NCI-H2081 (cell line): ENCODE measurements around the gene ARID5B.
A peak's percentile ranks its signal among the peaks of the same experiment; 100 is the strongest.

ENCODE experiments used
- DNase-seq, 2 experiments: peaks; one replicate each; lab custom pipeline; 2025; lab: John Stamatoyannopoulos, UW

The ARID5B gene

DNA sequence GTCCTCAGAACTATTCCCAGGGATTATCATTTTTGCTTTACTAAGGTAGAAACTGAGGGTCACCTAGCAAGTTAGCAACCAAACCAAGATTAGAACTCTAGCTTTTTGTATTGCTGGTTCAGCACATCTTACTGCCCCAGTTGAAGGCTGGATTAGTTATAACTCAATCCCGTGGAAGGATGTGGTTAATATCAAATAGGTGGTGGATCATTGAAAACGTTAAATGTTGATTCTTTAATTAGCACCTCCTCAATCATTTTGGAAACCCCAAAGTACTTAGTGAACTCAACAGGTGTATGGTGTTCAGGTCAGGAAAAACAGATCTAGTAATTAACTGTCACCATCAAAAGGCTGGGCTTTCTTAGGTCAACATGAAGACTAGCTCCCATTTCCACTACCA is 152.4 kb downstream of the ARID5B start:
- DNase-seq = peak in 1 of 2 experiments; percentile 9

DNA sequence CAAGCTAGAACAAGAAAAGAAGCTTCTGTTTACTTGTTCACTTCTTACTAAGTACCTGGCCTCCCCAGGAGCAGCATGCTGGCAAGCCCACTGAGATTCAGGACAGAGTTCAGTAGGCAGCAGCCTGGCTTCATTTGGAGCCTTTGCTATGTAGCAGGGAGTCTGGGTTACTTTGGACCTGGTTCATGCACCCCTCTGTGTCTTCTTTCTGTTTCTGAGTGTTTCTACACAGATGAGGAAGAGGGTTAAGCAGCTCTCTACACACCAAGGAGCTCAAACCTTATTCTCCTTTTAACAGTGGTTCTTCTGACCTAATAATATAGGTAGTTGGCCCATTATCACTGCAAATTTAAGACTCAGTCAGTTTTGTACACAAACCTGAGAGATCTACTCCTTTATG is 152.9 kb downstream of the ARID5B start:
- DNase-seq = no peak

DNA sequence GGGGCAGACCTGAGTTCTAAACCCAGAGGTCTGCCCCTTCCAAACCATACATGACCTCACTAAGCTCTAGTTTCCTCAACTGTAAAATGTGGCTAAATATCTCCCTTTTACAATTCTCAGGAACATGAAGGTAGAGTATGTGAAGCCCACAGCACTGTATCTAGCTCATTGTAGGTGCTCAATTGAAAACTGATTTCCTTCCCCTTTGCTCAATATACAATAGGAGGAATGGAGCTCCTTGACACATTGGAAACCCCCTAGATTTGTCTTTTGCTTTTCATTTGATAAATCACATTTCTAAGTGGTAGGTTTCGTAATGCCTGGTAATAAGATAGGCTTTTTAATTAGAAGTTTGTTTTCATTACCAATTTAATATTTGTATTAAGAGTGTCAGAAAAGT is 153.3 kb downstream of the ARID5B start:
- no peak for DNase-seq

DNA sequence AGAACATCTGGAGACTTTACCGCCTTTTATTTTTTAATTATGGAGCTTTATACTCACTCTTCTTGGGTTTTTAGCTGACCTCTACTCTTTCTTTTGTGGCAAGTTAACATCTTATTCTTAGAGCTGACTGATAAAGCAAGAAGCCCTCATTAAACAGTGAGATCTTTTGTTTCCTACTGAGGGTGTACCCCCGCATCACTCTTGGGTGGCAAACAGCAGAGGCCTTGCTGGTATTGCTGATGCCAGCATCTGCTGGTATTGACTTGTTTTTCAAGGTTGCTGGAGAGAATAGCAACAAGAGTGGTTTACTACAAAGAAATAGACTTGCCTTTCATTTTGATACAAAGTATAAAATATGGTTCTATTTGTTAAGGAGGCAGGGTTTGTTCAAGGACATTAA is 154.7 kb downstream of the ARID5B start:
- DNase-seq = no peak

DNA sequence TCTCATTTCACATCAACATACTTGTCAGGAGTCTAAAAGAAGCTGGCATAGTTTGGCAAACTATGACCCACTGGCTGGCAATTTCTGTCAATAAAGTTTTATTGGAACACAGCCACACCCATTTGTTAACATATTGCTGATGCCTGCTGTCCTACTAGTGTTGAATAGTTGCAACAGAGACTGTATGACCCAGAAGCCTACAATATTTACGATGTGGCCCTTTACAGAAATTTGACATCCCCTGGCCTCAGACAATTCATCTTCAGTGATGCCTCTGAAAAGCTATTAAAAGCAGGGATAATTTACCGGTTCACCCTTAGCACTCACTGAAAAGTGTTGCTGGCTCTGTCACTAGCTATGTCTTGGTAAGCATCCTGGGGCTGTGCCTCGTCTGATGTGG is 155.2 kb downstream of the ARID5B start:
- DNase-seq = no peak

DNA sequence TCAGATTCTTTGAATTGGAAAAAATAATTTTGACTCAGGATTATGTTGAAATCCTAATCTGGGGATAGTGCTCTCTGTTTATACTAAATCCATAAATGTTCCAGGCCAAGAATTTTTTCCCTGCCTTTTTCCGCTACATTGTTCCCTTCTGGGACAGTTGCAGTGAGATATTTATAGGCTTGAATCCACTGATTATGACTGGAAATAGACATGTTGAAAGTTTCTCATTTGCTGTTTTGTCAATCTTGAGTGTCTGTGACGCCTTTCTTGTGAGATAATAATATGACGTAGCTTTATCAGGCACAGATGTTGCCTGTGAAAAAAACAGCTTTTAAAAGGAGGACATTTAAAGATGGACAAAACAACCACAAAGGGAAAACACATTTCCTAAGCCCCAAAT is 155.9 kb downstream of the ARID5B start:
- DNase-seq = no peak

DNA sequence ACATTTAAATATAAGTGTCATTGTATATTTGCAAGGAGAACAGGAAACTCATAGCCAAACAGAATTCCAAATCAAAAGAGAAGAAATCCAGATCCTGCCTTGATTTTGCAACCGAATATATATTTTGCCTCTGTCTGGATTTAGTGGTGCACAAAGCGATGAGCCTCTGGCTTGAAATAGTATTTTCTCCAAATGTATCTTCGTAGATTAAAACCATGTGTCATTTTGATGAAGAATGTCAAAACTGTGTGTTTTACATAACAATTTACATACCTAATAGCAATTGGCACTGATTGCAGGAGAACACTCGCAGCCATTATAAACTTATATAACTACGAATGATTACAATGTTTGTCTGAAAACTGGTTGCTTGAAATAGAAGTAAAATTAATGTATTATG is 156.4 kb downstream of the ARID5B start:
- DNase-seq = no peak

DNA sequence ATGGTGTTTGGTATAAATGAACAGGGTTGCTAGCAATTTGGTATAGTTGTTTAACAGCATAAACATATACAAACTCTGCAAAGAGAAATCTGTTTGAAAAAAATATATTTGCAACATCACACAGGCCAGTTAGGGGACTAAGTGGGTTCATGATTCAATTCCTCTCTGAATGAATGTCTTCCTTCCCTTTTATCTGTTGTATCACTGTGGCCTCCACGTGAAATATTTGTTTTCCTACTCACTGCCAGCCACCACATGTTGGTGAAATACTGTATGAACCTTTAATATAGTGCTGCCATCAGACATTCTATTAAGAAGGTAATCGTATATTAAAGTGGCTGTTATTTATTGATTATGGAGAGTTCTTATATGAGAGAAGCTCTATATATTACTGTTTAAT is 157.0 kb downstream of the ARID5B start:
- no peak for DNase-seq

DNA sequence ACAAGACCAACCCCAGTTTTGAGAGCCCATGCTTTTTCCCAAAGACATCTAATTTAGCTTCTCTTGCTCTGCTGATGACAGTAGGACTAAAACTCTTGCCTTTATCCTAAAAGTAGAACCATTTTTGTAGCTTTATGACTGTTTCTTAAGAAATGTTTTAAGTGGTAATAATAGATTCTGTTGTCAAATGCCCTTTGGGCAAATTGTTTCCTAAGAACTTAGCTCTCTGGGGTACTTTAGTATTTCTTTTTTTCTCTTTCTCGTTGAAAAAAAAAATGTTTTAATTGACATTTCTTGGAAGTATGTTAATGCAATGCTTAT is 157.4 kb downstream of the ARID5B start:
- DNase-seq = no peak

DNA sequence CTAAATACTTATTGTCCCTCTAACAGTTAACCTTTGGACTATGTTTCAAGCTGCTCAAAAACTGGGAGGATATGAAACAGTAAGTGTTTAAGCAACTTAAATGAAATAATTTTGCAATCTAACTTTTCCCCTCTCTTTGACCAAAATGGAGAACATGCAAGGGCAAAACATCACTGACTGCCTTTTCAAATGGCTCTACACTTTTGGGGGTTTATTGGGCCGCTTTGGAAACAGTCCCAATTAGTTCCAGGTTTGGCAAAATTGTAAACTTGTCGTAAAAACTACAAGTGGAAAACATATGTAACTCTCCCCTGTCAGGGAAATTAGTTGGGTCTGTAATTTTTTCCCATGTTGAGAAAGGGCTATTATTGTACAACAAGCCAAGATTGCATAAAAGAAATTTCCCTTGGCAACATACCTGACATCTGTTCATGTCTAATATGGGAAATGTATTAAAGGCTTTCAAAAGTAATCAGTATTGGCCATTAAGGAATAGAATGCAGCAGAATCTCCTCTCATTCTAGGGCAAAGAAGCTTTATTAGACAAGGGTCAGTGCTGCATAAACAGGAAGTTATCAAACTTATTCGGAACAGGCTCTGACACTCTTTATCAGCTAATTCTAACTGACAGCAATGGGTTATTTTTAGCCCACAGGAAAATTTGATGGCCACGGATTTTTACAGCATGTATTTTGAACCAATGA is 157.9 kb downstream of the ARID5B start:
- no peak for DNase-seq

DNA sequence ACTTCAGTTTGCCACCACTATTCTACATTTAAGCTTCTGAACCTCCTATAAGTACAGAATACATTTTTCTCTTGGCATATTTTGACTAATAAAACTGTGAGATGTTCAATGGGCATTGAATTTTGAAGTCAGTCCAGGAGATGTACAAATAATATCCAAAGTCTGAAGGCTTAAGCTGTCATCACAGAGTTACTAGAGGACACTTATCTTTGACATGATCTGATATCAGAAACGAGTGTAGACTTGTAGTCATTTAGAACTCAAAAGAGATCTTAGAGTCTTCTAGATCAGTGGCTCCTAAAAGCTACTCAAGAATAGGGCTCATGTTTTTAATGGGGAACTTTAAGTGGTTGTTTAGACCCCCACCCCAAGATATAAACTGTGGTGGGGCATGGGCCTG is 160.5 kb downstream of the ARID5B start:
- DNase-seq = no peak

DNA sequence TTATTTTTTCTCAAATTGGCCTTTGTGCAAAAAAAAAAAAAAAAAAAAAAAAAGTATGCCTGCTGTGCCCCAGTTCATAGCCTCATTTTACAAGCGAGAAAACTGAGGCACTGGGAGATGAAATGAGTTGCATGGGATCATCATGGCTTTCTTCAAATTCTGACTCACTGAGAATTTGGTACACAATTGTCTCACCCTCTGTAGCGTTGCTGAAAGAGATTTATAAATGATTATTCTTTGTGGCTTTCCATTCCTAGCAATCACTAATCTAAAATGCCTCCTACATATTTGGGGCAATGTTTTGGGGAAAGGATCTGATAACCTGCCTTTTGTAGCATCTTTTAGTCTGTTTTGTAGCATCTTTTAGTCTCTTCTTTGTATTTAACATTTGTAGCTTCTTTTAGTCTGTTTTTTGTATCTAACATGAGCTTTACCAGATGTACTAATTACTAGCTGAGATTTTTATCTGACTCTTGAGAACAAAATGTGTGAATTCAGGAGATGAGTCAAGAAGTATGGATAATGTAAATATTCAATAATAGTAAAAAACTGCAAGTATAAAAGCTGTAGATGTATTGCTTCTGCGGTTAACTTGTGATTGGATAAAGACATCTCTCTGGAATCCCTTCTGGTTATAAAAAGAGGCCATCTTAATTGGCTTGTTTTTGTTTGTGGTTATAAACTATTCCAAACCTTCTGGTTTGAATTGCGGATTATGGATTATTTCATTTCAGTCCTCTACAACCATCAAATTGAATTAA is 161.4 kb downstream of the ARID5B start:
- DNase-seq = no peak

DNA sequence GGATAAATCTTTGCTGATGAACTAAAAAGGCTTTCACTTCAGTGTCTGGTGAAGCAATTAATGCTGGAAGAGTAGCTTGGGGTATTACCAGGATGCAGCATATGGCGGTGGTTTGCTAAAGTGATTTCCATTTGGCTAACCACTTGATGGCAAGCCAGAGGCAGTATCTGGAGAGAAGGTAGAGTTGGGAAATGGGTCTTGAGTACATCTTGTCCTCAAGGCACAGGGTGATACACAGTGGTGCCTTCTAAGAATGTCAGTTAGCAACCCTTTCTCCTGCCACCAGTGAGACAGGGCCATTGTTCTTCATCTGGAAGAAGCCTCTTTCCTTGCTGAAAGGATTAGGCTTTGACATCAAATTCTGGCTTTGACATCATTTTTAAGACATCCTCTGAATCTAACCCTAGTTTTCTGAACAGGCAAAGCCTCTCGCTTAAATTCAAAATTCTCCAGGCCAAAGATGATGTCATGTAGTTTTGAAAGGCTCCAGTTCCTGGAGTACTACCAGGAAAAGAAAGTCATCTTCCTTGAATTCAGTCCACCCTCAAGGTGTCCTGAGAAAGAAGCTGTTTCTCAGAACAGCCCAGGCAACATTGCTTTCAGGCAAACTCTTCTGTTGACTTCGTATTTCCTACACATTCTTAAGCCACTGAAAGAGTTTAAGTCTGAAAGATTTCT is 162.4 kb downstream of the ARID5B start:
- DNase-seq = no peak

DNA sequence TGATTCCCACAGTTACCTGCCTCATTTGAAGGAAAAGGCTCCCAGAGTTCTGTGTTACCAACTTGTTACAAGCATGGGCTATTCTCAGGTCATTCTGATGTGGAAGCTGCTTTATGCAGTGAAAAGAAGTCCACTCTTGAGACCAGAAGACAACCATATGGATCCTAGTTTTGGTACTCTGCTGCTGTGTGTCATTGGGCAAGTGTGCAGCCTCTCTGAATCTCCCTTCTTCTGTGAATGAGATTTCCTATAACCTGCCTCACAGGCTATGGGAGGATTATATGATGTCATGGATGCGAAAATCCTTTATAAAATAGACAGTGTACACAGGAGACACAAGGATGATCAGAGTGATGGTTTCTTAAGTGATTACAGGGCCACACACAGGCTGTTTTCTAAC is 166.1 kb downstream of the ARID5B start:
- DNase-seq = no peak

DNA sequence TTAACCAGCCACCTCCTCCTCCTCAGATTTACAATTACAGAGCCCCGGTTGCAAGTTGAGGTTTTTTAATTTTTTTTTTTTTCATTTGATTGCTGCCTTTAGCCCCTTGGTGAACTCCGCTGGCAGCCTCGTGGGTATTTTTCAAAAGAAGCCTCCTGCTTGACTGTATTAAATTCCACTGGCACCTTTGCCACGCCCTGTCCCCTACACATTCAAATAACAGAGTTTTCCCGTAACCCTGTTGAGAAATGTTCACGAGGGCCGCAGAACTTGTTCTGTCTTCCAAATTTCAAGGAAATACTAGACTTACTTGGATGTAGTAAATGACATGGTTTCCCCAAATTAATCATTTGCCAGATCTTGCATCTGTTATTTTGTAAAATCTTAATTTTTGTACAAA is 167.0 kb downstream of the ARID5B start:
- no peak for DNase-seq

DNA sequence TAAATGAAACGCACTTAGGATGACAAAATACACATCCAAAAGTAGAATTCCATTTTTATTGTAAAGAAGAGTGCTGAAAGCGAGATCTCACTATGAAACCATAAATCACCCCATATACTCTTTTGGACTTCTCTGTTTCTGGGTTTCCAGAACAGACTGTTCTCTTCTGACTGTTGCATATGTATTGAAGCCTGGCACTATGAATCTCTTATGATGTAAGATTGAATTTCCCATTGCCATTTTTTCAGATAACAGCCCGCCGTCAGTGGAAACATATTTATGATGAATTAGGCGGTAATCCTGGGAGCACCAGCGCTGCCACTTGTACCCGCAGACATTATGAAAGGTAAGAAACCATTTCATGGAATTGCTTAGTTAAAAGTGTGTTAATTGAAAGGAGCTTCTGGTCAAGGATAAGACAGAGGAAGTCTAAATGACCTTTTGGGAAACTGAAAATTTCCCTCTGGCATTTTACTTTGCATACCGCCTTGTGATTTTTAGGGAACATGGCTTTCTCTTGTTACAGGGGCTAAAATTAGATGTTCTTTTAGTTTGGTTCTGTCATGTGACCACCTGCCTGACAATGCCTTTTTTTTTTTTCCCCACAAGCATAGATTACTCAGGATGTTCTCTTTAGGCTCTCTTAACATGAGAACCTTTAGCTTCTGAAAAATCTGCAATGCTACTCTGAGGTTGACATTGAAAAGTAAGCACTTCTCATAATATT is 168.1 kb downstream of the ARID5B start:
- no peak for DNase-seq

DNA sequence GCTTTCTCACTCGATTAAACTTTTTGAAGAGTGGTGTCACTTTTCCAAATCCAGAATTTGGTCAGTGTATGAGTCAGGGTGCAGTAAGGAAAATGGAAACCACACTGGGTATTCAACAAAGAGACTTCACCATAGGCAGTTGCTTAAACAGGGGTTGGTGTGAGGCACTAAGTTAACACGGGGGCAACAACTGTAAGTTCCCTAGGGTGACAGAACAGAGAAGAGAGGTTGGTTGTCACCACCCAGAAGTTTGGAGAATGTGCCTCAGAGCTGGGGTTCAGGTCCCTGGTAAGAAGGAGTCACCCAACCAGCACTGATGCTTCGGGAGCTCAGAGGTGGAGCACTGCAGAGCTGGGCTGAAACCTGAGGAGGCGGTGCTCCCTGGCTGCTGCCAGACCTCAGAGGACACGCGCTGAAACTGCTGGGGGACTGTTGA is 170.4 kb downstream of the ARID5B start:
- no peak for DNase-seq

DNA sequence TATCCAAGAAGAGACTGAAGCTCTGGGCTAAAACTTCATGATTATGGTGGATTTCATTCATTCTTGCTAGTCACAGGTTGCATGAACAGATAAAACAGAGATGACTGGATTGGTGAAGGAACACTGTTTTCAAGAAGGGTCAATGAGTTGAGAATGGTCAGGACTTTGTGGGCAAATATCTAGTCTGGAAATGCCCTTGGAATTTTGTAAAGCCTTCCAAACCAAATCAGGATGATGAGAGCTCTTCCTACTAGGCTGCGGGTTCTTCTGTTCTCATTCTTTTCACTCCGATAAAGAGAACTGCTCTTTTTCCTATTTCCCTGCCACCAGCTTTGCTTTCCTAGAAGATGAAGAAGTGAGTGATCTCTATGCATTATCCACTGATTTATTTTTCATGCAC is 171.4 kb downstream of the ARID5B start:
- DNase-seq = no peak

DNA sequence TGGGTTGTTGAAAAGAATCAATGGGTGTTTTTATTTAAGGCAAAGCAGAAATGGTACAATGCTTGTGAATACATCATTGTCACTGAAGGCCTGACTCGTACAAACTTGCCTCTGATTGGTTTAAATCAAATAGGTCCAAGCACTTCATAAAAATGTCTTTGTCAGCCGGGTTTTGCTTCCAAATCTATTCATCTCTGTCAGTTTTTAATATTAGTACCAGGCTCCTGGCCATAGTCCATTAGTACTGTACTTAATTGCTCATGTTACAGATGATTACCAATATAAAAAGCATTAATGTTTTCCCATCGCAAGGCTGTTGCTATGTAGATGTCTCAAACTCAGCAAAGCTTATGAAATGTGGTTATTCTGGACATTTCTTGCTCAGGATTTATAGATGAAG is 171.9 kb downstream of the ARID5B start:
- DNase-seq = peak in 1 of 2 experiments; percentile 10

DNA sequence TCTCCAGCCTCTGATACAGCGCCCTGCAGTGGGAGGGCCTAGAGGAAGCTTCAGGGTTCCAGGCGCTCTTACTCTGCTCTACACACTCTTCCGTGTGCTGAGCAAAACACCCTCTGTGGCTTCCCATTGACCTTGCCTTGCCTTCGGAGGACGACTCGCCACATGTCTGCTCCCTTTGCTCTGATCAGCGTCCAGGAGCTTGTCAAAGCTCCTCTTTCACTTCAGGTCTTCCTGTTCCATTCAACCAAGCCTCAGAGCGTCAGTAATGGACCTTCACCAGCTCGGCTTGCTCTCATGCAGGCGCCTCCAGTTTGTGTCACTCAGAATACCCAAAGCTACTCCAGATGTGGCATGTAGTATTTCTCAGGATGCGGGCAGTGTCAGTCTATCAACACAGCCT is 173.9 kb downstream of the ARID5B start:
- DNase-seq = no peak

DNA sequence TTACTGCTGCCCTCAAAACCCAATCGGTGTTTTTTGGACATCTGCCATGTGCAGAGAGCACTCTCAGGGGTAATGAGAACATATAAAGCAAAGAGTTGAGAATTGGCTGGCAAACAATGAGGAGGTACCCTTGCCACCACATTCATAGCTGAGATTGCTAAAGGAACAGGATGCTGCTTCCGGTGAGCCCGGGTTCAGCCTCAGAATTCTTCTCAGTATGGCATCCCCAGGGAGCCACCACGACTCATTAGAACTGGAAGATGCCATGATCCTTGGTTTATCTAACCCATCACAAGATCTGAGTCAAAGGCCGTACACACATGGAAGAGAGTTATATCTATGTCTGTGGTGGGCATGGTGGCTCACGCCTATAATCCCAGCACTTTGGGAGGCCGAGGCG is 174.4 kb downstream of the ARID5B start:
- peak; percentile 27 to 60 for DNase-seq

DNA sequence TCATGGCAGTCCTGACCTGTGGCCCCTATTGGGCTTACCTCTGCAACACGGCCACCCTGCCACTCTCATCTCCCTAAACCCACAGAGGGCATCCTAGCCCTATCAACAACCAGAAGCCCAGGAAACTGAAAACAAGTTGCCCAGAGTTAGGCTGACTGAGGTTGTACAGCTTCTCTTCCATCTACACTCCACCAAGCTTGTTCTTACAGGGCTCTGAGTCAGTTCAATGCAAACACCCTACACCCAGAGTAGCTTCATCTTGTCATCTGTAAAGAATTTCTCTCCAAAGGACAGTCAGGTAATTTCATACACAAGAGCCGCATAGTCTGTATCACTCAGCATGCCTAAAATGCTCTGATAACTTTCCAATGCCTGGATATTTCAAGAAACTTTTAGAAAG is 175.4 kb downstream of the ARID5B start:
- DNase-seq = no peak
